SK-N-SH (cell line): Measurements from ENCODE around the gene TRPM7.

Experiments used
- CHD2 ChIP-seq: fragments of 150-350 bp; IDR thresholded peaks from 2 replicates; pipeline ENCODE4 v1.6.1; 2018; ENCODE audit warnings: low read length; ENCODE audit not compliant: partially characterized antibody
- EP300 ChIP-seq, 2 experiments: IDR thresholded peaks; 2 replicates each; pipeline versions ENCODE4 v1.4.0 to v1.6.1; 2012; ENCODE audit warnings: borderline replicate concordance in 1 of 2, low read depth in 1 of 2, low read length in 1 of 2
- FOXM1 ChIP-seq: IDR thresholded peaks from 2 replicates; pipeline ENCODE4 v1.4.0; 2012; ENCODE audit warnings: low read depth, mild to moderate bottlenecking
- GABPA ChIP-seq: IDR thresholded peaks from 2 replicates; pipeline ENCODE4 v1.4.0; 2012; ENCODE audit warnings: low read depth, mild to moderate bottlenecking
- JUND ChIP-seq: IDR thresholded peaks from 2 replicates; pipeline ENCODE4 v1.4.0; 2012
- MXI1 ChIP-seq: IDR thresholded peaks from 2 replicates; pipeline ENCODE4 v1.6.1; 2012; ENCODE audit warnings: mild to moderate bottlenecking, low read depth, low read length, improper control_type of control experiment
- PBX3 ChIP-seq: IDR thresholded peaks from 2 replicates; pipeline ENCODE4; 2012
- POLR2AphosphoS5 ChIP-seq: IDR thresholded peaks from 2 replicates; pipeline ENCODE4 v1.6.1; 2012; ENCODE audit warnings: low read depth, low read length
- RAD21 ChIP-seq: IDR thresholded peaks from 2 replicates; pipeline ENCODE4 v1.6.1; 2012; ENCODE audit warnings: mild to moderate bottlenecking, low read length
- RFX5 ChIP-seq: IDR thresholded peaks from 2 replicates; pipeline ENCODE4 v1.6.1; 2012; ENCODE audit warnings: mild to moderate bottlenecking, improper control_type of control experiment, low read length
- TAF1 ChIP-seq: IDR thresholded peaks from 2 replicates; pipeline ENCODE4 v1.6.1; 2012; ENCODE audit warnings: low read depth, mild to moderate bottlenecking, low read length, moderate library complexity, borderline replicate concordance
- YY1 ChIP-seq: IDR thresholded peaks from 2 replicates; pipeline ENCODE4 v1.4.0; 2012; ENCODE audit warnings: low read depth, mild to moderate bottlenecking
- TF ChIP-seq, protein P1 (sequence below): fragments of 200-600 bp; sonication (generic); IDR thresholded peaks from 2 replicates; pipeline ENCODE4 v1.6.1; 2017; ENCODE audit warnings: antibody characterized with exemption, mild to moderate bottlenecking, moderate library complexity
- TF ChIP-seq, protein P2 (sequence below): fragments of 150-350 bp; IDR thresholded peaks from 2 replicates; pipeline ENCODE4 v1.6.1; 2017; ENCODE audit warnings: antibody characterized with exemption, low read length, low read depth, borderline replicate concordance

DNA sequence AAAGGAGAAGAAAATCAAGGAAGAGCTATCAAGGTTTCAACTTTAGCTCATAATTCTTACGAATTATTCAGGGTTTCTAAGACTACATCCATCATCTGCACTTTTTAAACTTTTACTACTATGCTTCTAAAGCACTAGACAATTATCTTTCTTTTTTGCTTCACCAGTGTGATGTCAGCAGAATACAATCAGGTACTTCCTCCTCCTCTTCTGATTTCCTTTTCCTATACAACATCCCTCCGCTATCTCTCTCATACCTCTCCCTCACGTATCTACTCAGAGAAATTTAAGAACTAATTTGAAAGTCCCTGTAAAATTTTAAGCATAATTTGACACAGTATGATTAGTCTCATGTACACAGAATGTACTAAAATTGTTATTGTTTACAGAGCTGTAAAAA lies 92.8 kb downstream of the TRPM7 start:
- TF ChIP-seq, protein P1, sequence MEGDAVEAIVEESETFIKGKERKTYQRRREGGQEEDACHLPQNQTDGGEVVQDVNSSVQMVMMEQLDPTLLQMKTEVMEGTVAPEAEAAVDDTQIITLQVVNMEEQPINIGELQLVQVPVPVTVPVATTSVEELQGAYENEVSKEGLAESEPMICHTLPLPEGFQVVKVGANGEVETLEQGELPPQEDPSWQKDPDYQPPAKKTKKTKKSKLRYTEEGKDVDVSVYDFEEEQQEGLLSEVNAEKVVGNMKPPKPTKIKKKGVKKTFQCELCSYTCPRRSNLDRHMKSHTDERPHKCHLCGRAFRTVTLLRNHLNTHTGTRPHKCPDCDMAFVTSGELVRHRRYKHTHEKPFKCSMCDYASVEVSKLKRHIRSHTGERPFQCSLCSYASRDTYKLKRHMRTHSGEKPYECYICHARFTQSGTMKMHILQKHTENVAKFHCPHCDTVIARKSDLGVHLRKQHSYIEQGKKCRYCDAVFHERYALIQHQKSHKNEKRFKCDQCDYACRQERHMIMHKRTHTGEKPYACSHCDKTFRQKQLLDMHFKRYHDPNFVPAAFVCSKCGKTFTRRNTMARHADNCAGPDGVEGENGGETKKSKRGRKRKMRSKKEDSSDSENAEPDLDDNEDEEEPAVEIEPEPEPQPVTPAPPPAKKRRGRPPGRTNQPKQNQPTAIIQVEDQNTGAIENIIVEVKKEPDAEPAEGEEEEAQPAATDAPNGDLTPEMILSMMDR = no peak
- TF ChIP-seq, protein P2, sequence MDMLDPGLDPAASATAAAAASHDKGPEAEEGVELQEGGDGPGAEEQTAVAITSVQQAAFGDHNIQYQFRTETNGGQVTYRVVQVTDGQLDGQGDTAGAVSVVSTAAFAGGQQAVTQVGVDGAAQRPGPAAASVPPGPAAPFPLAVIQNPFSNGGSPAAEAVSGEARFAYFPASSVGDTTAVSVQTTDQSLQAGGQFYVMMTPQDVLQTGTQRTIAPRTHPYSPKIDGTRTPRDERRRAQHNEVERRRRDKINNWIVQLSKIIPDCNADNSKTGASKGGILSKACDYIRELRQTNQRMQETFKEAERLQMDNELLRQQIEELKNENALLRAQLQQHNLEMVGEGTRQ = no peak
- no peak for TF ChIP-seq JUND
- no peak for TF ChIP-seq MXI1
- TF ChIP-seq POLR2AphosphoS5 = no peak
- no peak for TF ChIP-seq TAF1
- no peak for TF ChIP-seq RAD21
- no peak for TF ChIP-seq GABPA
- no peak for TF ChIP-seq EP300 (IDR thresholded peaks at IDR 0.05; ENCODE audit: borderline replicate concordance in 1 of 2, low read depth in 1 of 2, low read length in 1 of 2)
- no peak for TF ChIP-seq CHD2
- TF ChIP-seq FOXM1 = no peak
- no peak for TF ChIP-seq PBX3
- no peak for TF ChIP-seq YY1
- no peak for TF ChIP-seq RFX5
